HG03575 (cell line): ENCODE results near the gene ELF5.

Experiments used
- ATAC-seq: cut with Tn5 transposase; IDR thresholded peaks from one replicate; pipeline ENCODE4 v1.9.1; 2021; ENCODE audit not compliant: unreplicated experiment, insufficient number of reproducible peaks, low FRiP score; ENCODE audit errors: extremely low read depth

The ELF5 gene

DNA sequence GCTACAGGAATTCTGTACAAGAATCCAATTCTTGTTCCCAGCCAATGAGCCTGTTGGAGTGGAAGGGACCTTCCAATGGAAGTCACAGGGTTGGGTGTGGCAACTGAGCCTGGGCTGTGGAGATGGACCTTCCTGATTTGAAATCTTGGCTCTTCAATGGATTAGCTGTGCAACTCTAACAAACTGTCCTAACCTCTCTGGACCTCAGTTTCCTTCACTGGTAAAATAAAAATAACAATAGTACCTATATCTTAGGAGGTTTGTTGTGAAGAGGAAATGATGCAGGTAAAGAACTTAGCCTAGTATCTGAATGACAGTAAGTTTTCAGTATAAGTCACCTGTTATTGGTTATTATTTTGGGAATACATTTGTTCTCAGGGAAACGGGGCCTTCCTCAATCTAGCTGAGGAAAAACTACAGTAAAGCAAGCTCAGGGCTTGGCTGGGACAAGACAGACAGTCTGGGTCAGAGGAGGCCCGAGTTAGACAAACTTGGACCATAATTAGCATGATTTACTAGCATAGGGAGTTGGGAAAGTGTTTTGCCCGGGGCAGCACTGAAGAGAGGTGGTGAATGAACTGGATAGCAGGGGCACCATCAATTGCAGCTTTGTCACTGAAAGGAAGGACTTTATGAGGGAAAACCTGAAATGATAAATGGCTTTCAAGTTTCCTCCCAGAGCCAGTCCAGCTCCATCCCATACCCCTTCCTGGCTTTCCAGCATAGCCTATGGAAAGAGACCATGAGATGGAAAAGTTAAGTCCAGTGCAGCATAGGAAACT, 13.7 kb downstream of the ELF5 start:
- no peak for ATAC-seq

DNA sequence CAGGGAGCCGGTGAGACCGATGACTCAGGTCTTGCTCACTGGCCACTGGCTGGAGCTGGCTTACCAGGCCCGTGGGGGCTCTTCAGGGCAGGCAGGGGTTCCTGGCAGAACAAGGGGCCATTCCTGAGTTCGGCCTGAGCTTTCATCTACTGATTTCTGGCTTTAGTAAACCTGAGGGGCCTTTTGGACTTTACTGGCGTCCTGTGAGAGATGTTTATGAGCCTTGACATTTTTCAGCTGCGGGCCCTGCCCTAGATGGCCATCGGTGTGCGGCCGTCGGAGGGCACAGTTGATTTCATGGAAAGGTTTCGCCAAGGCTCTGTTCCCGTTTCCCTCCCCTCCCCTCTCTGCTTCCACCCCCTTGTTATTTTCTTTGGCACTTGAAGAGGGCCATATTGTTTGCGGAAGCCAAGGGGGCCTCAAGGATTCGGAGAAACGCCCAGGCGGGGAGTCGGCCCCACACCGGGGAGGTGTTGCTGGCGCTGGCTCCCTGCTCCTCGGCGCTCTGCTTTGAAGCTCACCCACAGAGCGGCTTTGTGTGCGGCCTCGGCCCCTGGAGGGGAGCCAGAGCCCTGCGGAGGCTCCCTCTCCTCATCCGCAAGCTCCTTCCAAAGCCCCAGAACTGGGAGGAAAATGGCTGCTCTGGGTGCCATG, 17.7 kb downstream of the ELF5 start:
- ATAC-seq: no peak

- no peak for ATAC-seq
Observed at GRCh38 chr11:34495239-34495723, 18.3 kb downstream of the ELF5 start.

DNA sequence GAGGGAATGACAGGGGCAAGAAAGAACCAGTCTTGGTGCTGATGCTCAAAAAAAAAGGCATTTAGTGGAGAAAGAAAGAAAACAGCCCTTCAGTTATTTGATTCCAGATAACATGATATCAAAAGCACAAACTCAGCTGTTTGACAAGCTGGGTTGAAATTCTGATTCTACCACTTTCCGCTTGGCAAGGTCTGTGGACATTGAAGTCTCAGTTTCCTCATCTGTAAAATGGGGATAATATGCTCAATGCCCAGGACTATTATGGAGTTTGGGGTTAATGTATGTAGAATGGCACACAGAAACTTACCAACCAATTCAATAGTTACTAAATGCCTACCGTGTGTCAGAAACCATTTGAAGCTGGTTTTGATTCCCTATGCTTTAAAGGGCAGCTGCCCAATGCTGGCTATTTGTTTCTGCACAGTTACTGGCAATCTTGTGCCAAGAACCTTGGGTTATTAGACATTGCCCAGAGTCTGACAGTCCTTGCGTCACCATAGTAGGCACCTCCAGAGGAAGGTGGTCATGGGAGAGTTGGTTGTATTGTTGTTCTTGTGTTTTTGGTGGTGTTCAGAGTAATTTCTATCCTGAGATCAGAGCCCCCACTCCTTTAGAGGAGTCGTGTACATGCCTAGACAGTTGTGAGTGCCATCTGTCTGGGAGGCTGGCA, 19.5 kb downstream of the ELF5 start:
- no peak for ATAC-seq

DNA sequence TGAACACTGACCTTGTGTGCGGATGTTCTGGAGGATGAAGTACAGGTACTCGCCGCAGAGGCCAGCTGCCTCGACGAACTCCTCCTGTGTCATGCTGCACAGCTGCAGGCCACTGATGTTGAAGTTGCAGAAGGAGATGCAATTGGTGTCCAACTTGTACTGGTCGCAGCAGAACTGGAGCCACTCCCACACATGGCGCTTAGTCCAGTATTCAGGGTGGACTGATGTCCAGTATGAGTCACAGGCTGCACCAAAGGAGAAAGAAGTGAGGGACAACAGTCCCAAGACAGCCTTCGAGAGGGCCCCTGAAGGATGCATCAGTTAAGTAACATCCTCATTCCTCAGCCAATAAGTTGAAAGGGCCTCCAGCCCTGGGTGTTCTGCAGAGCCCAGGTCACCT, 20.1 kb downstream of the ELF5 start:
- ATAC-seq: no peak

GRCh38 chr11:34492806-34493414, 20.7 kb downstream of the ELF5 start:
- ATAC-seq: no peak

DNA sequence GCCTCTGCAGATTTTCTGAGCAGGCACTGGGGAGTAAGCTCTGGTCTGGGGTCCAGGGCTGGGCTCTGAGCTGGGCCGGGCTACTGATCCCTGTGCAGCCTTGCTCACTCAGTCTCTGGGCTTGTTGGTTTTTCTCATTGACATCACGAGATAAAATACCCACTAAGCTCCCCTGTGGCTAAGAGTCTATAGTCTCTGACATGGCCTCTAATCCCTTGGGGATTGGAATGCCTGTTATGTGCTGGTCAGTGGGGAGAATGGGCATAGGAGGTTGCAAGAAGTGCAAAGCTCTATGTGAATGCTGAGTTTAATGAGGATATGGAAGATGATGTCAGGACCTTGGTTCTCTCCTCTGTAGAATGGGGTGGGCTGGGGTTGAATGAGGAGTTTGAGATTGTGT, 23.3 kb downstream of the ELF5 start:
- ATAC-seq: no peak

- ATAC-seq: no peak
Observed at GRCh38 chr11:34488855-34489557, 24.6 kb downstream of the ELF5 start.

GRCh38 chr11:34487430-34487829, 26.2 kb downstream of the ELF5 start:
- no peak for ATAC-seq

GRCh38 chr11:34483106-34483874, 30.3 kb downstream of the ELF5 start:
- no peak for ATAC-seq

GRCh38 chr11:34481307-34481706, 32.3 kb downstream of the ELF5 start:
- no peak for ATAC-seq

DNA sequence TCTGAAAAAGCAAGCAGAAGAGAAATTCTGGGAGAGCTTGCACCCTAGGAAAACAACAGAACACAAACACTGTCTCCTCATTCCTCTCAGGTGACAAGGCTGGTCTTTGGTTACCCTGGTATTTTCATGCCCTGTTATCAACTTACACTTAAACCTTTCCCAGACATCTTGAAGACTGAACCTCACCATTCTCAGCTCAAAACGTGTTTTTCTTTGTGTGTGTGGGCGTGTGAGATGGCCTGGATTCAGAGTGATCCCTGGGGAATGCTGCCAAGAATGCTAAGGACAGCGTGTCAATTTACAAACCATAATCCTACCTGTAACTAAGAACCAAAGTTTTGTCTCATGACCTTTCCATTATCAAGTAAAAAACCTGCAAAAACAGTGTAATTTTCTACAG, 33.3 kb downstream of the ELF5 start:
- ATAC-seq: no peak

GRCh38 chr11:34478845-34479663, 34.5 kb downstream of the ELF5 start:
- ATAC-seq: no peak

DNA sequence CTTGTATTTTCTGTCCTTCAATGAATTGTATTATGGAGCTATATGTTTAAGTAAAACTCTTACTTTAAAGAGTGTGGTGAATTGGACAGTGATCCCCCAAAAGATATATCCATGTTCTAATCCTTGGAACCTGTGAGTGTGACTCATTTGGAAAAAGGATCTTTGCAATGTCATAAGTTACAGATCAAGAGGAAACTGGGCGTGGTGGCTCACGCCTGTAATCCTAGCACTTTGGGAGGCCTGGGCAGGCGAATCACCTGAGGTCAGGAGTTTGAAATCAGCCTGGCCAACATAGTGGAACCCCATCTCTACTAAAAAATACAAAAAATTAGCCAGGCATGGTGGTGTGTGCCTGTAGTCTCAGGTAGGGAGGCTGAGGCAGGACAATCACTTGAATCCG, 36.7 kb downstream of the ELF5 start:
- ATAC-seq: no peak

DNA sequence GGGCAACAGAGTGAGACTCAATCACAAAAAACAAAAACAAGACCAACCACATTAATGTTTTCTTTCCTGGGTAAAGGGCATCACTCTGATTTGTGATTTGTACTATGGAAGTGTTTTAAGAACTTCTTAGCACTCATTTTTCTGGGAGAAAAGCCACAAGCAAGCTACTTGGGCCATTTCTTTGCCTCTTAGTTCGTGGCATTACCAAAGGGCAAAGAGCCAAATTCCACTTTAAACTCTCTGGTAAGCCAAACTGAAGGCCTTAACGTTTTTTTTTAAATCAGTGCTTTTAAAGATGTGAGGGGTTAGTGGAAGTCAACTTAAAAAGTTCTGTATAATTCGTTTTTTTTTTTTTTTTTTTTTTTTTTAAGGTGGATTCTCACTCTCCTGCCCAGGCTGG, 37.9 kb downstream of the ELF5 start:
- ATAC-seq: no peak

GRCh38 chr11:34473603-34474169, 39.9 kb downstream of the ELF5 start:
- ATAC-seq: no peak

DNA sequence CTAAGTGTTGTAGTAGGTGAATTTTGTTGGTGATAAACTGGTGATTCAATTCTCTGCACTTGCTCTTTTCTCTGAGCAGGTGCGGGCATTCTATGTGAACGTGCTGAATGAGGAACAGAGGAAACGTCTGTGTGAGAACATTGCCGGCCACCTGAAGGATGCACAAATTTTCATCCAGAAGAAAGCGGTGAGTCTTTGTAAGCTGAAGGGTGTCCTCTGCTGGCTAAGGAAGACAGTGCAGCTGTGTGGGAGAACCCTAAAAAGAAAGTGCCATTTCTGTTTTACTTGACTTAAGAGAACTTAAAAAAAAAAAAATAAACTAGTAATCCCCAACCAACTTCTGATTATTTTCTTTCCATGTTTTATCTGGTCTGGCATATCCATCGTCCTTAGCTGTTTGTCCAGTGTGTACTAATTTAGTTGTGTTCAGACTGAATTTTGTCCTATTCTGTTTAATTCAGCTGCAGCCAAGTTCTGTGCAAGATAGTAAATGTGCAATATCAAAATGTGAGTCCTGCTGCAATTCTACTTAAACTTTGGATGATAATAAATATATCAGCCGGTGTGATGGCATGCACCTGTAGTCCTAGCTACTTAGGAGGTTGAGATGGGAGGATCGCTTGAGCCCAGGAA, 45.3 kb downstream of the ELF5 start:
- no peak for ATAC-seq
